HG03565 (cell line): Measurements from ENCODE around the gene ATP8B3.

ENCODE experiments used
- ATAC-seq: cut with Tn5 transposase; IDR thresholded peaks from one replicate; pipeline ENCODE4 v1.9.1; 2021; ENCODE audit warnings: mild to moderate bottlenecking, moderate library complexity; ENCODE audit not compliant: unreplicated experiment

The ATP8B3 gene

GRCh38 chr19:1758959-1759903 lies 52.8 kb downstream of the ATP8B3 start:
- ATAC-seq = no peak

DNA sequence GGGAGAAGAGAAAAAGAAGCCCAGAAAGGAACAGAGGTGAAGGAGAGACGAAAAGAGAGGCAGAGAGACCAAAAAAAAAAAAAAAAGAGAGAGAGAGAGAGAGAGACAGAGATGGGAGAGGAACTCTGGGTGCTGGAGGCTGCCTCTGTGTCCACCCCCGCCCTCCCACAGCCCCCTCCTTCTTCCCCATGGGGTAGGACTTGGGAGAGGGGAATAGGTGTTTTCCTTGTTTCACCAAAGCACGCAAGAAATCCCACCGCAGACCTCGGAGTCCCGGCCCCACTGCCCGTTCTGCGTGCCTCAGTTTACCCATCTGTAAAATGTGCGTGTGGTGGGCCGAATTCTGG lies 53.9 kb downstream of the ATP8B3 start:
- no peak for ATAC-seq

- no peak for ATAC-seq
These were observed 54.4 kb downstream of the ATP8B3 start for GRCh38 chr19:1757468-1758230.

GRCh38 chr19:1756705-1757465 lies 55.2 kb downstream of the ATP8B3 start:
- ATAC-seq = no peak

GRCh38 chr19:1756264-1756663 lies 55.8 kb downstream of the ATP8B3 start:
- ATAC-seq = no peak

GRCh38 chr19:1755467-1756171 lies 56.5 kb downstream of the ATP8B3 start:
- ATAC-seq = no peak

- ATAC-seq = no peak
These were observed 57.2 kb downstream of the ATP8B3 start for GRCh38 chr19:1754636-1755466.

DNA sequence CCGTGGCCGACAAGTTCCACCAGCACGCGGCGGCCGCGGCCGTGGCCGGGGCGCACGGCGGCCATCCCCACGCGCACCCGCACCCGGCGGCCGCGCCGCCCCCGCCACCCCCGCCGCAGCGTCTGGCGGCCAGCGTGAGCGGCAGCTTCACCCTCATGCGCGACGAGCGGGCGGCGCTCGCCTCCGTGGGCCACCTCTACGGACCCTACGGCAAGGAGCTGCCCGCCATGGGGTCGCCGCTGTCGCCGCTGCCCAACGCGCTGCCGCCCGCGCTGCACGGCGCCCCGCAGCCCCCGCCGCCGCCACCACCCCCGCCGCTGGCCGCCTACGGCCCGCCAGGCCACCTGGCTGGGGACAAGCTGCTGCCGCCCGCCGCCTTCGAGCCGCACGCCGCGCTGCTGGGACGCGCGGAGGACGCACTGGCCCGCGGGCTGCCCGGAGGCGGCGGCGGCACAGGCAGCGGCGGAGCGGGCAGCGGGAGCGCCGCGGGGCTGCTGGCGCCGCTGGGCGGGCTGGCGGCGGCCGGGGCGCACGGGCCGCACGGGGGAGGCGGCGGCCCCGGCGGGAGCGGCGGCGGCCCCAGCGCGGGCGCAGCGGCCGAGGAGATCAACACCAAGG lies 57.9 kb downstream of the ATP8B3 start:
- ATAC-seq = no peak

GRCh38 chr19:1752757-1753728 lies 59.0 kb downstream of the ATP8B3 start, which contains the start of gene ONECUT3:
ONECUT3 (plus strand) TSS chr19:1753506; CDS start chr19:1753663, 157 bp downstream.
- ATAC-seq = no peak

- ATAC-seq = no peak
These were observed 59.9 kb downstream of the ATP8B3 start for GRCh38 chr19:1752009-1752756.

DNA sequence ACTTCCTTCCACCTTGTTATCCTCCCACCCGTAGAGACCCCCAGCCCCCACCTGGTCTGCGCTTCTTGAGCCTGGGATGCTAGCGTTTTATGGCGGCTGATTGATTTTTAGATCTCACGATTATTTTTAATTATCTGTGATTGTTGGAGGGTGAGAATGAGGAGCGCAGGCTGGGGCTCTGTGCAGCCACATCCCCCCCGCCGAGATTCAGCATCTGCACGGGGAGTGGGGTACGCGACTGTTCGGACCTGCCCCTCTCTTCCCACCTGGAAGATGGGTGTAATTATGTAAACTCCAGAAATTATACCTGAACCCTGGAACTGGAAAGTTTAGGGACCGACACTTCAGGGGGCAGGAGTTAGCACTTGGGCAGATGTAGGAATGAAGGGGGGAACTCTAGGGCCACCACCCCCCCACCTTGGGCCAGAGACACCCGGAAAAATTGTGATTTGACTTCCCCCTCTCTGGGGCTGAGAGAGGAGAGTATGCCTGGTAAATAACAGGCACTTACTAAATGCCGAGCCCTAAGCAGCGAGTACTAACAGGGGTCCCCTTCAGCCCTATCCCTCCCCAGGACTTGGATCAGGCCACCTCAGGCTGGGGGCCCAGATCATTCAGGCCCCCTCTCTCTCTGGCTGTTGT lies 60.6 kb downstream of the ATP8B3 start:
- ATAC-seq = no peak

- no peak for ATAC-seq
These were observed 61.6 kb downstream of the ATP8B3 start for GRCh38 chr19:1750343-1751021.

- ATAC-seq = no peak
These were observed 62.4 kb downstream of the ATP8B3 start for GRCh38 chr19:1749373-1750342.

- no peak for ATAC-seq
These were observed 63.2 kb downstream of the ATP8B3 start for GRCh38 chr19:1748873-1749341.
